Keratinocyte (primary cell): ENCODE results near the gene UXS1. TPM values are rescaled to one million over a fixed set of nuclear protein-coding genes. Genes with fewer than 3 reads are reported as not detected.

ENCODE experiments used
- DNase-seq: peaks from one replicate; pipeline ENCODE4 v3.0.0-alpha.2; 2011; ENCODE audit warnings: low read depth, missing footprints, low spot score
- FAIRE-seq: peaks from 2 replicates; lab custom pipeline; 2011; peaks lifted over from hg19 to GRCh38; lab: Jason Lieb, UNC
- H2AFZ ChIP-seq: 2 replicates; pipeline ENCODE4 v1.6.0; 2012; ENCODE audit warnings: low read length, control low read depth, inconsistent platforms; ENCODE audit not compliant: control insufficient read depth
- H3K27ac ChIP-seq: 2 replicates; pipeline ENCODE4 v1.5.1; 2011; ENCODE audit warnings: low read length; ENCODE audit not compliant: control insufficient read depth, insufficient read depth
- H3K27me3 ChIP-seq: 3 replicates; pipeline ENCODE4 v1.6.0; 2011; ENCODE audit warnings: low read length; ENCODE audit not compliant: control insufficient read depth, insufficient read depth; ENCODE audit errors: extremely low read depth
- H3K36me3 ChIP-seq, 2 experiments: 2 replicates in 1 of 2; 3 replicates in 1 of 2; pipeline ENCODE4 v1.5.1; 2011; ENCODE audit warnings: low read length in 2 of 2, mild to moderate bottlenecking in 1 of 2; ENCODE audit not compliant: control insufficient read depth in 2 of 2, insufficient read depth in 2 of 2; ENCODE audit errors: extremely low read depth in 1 of 2
- H3K4me1 ChIP-seq: 3 replicates; pipeline ENCODE4 v1.5.1; 2011; ENCODE audit warnings: low read length; ENCODE audit not compliant: control insufficient read depth, insufficient read depth; ENCODE audit errors: extremely low read depth
- H3K4me2 ChIP-seq: 3 replicates; pipeline ENCODE4 v1.6.0; 2011; ENCODE audit warnings: low read depth, low read length; ENCODE audit not compliant: control insufficient read depth, insufficient read depth; ENCODE audit errors: extremely low read depth
- H3K4me3 ChIP-seq, 3 experiments: fragments of 200-600 bp in 1 of 3; sonication (generic) in 1 of 3; 2 replicates in 2 of 3; 3 replicates in 1 of 3; pipeline ENCODE4 v1.5.1; 2011 to 2016; ENCODE audit warnings: low read length in 3 of 3, mild to moderate bottlenecking in 3 of 3, control low read depth in 2 of 3, inconsistent platforms in 1 of 3, low read depth in 1 of 3, mixed read lengths in 1 of 3, mixed run types in 1 of 3, moderate library complexity in 1 of 3; ENCODE audit not compliant: control insufficient read depth in 2 of 3, insufficient read depth in 2 of 3; ENCODE audit errors: extremely low read depth in 1 of 3
- H3K79me2 ChIP-seq: 2 replicates; pipeline ENCODE4 v1.6.0; 2012; ENCODE audit warnings: low read length; ENCODE audit not compliant: control insufficient read depth, insufficient read depth
- H3K9ac ChIP-seq: 3 replicates; pipeline ENCODE4 v1.6.0; 2011; ENCODE audit warnings: low read length; ENCODE audit not compliant: control insufficient read depth, insufficient read depth; ENCODE audit errors: extremely low read depth
- H3K9me1 ChIP-seq: 3 replicates; pipeline ENCODE4 v1.6.0; 2011; ENCODE audit warnings: low read length; ENCODE audit not compliant: control insufficient read depth, insufficient read depth; ENCODE audit errors: extremely low read depth
- H3K9me3 ChIP-seq: 2 replicates; pipeline ENCODE4 v1.5.1; 2012; ENCODE audit warnings: low read depth, low read length; ENCODE audit not compliant: control insufficient read depth
- H4K20me1 ChIP-seq: 3 replicates; pipeline ENCODE4 v1.6.0; 2011; ENCODE audit warnings: low read length; ENCODE audit not compliant: control insufficient read depth, insufficient read depth; ENCODE audit errors: extremely low read depth
- EZH2 ChIP-seq: IDR thresholded peaks from one replicate; pipeline ENCODE4 v1.6.1; 2012; ENCODE audit warnings: inconsistent platforms, mild to moderate bottlenecking, low read length, moderate library complexity
- dilution Hi-C: fragments of 300-500 bp; cut with MboI; formaldehyde crosslinking; loops from one replicate; pipeline ENCODE4 v1.7.0; 2020; ENCODE audit warnings: low sequenced_read_pairs; ENCODE audit not compliant: extremely low pct_ligation_motif_present
- polyA plus RNA-seq, 5 experiments: library from polyadenylated mRNA; depleted of rRNA in 3 of 5; stranded (reverse) in 3 of 5; stranded (forward) in 1 of 5; unstranded in 1 of 5; fragments of >200 nt; gene quantifications; 1 replicate in 1 of 5; 2 replicates in 3 of 5; 3 replicates in 1 of 5; pipeline versions ENCODE4 v1.2.1 to v1.2.3, GENCODE V29; 2011 to 2012; ENCODE audit warnings: missing spikeins in 2 of 5, low read depth in 1 of 5, low replicate concordance in 1 of 5
- TF ChIP-seq, protein P1 (sequence below), 3 experiments: IDR thresholded peaks in 1 of 3; conservative IDR thresholded peaks in 1 of 3; optimal IDR thresholded peaks in 1 of 3; 2 replicates in 2 of 3; 3 replicates in 1 of 3; pipeline versions ENCODE3 to v1.5.1; 2011; ENCODE audit warnings: low read length in 3 of 3, mild to moderate bottlenecking in 3 of 3, moderate library complexity in 2 of 3, control low read depth in 1 of 3, inconsistent platforms in 1 of 3; ENCODE audit not compliant: insufficient read depth in 2 of 3; ENCODE audit errors: extremely low read depth in 1 of 3

UXS1 gene
- polyA plus RNA-seq, 1 donor (not counting 4 experiments of a cell fraction or from before 2014, with no cell fraction given) = 43.5 TPM

DNA sequence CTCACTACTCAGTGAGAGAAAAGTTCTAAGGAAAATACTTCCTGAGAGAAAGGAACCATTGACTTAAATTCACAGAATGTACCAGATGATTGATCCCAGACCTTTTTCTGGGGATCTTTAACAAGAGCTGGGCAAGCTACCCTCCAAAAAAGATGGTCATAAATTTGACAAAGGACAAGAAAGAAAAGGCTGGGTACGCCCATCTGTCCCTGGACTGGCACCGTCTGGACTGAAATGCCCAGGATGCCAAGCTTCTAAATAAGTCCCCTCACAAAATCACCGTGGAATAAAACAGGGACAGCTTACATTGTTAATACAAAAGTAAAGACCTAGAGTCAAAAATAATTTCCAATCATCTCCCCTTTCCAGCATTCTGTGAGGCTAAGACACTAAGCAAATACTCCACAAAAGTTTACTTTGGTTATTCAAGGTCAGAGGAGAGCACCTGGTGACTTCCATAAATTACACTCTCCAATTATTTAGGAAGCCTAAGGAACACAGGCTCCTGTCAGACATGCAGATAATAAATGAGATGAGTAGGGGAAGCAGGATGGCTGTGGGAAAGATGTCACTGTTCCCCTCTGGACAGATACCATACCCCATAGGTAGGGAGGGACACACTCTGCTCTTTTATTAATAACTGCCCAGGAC lies 69.9 kb downstream of the UXS1 start:
- Histone ChIP-seq H3K9me1 (no peaks in the 10 kb centered on the region), H3K4me2 (no peak overlapping the region), H3K27me3 (no peaks in the 10 kb centered on the region), H3K9me3 (no peaks in the 10 kb centered on the region), H3K4me3 (no peak overlapping the region), H3K36me3 (peaks cover 12 to 19% of the 10 kb centered on the region in 2 experiments), H3K79me2 (no peaks in the 10 kb centered on the region), H3K9ac (no peak overlapping the region), H2AFZ (no peak overlapping the region), H3K27ac (no peak overlapping the region), H3K4me1 (peaks cover 14% of the 10 kb centered on the region), H4K20me1 (no peaks in the 10 kb centered on the region)
- FAIRE-seq (no peak), DNase-seq (no peak)
- TF ChIP-seq, protein P1, sequence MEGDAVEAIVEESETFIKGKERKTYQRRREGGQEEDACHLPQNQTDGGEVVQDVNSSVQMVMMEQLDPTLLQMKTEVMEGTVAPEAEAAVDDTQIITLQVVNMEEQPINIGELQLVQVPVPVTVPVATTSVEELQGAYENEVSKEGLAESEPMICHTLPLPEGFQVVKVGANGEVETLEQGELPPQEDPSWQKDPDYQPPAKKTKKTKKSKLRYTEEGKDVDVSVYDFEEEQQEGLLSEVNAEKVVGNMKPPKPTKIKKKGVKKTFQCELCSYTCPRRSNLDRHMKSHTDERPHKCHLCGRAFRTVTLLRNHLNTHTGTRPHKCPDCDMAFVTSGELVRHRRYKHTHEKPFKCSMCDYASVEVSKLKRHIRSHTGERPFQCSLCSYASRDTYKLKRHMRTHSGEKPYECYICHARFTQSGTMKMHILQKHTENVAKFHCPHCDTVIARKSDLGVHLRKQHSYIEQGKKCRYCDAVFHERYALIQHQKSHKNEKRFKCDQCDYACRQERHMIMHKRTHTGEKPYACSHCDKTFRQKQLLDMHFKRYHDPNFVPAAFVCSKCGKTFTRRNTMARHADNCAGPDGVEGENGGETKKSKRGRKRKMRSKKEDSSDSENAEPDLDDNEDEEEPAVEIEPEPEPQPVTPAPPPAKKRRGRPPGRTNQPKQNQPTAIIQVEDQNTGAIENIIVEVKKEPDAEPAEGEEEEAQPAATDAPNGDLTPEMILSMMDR (optimal IDR thresholded peaks at IDR 0.05 in 1 of 3, IDR thresholded peaks at IDR 0.05 in 1 of 3, conservative IDR thresholded peaks at IDR 0.05 in 1 of 3; ENCODE audit: extremely low read depth in 1 of 3, insufficient read depth in 2 of 3, low read length in 3 of 3) = no peak
- no peak for TF ChIP-seq EZH2
- dilution Hi-C loops = no loop called here

DNA sequence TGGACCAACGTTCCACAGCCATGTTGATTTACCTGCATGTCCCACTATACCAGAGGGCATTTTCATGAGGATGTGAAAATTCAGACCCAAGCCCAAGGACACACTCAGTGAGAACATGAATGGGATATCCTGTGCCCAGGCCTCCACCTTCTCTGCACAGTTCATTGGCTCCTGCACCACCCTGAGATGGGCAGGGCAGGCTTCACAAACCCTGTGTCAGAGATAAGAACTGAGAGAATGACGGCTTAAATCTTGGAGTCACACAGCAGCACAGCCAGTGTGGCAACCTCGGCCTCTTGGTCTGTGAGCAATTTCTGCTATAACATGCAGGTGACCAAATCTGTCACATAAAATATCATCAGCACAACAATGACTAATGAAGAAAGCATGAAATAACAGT lies 71.9 kb downstream of the UXS1 start:
- no peak for DNase-seq
- no peak overlapping the region for H3K27ac ChIP-seq
- no peak overlapping the region for H3K4me2 ChIP-seq
- peaks cover 12 to 19% of the 10 kb centered on the region in 2 experiments for H3K36me3 ChIP-seq
- no peaks in the 10 kb centered on the region for H3K9me1 ChIP-seq
- no peak for FAIRE-seq
- no peak overlapping the region for H3K9ac ChIP-seq
- dilution Hi-C loops = no loop called here
- no peak overlapping the region for H3K4me3 ChIP-seq
- H3K4me1 ChIP-seq = peaks cover 14% of the 10 kb centered on the region
- H3K27me3 ChIP-seq = no peaks in the 10 kb centered on the region
- H4K20me1 ChIP-seq = no peaks in the 10 kb centered on the region
- H3K79me2 ChIP-seq = no peaks in the 10 kb centered on the region
- no peaks in the 10 kb centered on the region for H3K9me3 ChIP-seq
- H2AFZ ChIP-seq = no peak overlapping the region
- TF ChIP-seq, protein P1 (optimal IDR thresholded peaks at IDR 0.05 in 1 of 3, IDR thresholded peaks at IDR 0.05 in 1 of 3, conservative IDR thresholded peaks at IDR 0.05 in 1 of 3; ENCODE audit: extremely low read depth in 1 of 3, insufficient read depth in 2 of 3, low read length in 3 of 3) = no peak
- TF ChIP-seq EZH2 = no peak
